ENCODE results near the gene BRIP1.

DNA sequence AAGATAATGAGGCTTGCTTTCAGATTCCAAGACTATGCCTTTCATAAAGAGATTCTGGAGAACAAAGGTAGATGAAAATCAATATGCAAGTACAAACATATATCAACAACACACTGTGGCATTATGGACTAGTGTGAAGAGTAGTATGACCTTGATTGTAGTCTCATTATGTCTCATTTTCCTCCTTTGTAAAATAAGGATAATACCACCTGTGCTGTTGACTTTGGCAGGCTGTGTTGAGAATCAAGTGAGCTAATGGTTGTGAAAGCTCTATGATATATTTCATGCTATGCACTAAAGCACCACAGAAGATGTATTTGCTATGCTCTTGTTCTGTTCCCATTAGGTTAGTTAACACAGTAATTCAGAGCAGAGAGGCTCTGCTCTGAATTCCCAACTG lies 193.8 kb downstream of the BRIP1 start:
- TF ChIP-seq ESRRA (CRISPR knock-in tag; IDR thresholded peaks at IDR 0.05; ENCODE audit: borderline replicate concordance) (no peak), ZBTB21 (CRISPR knock-in tag; IDR thresholded peaks at IDR 0.05; ENCODE audit: borderline replicate concordance) (no peak), ZNF317 (CRISPR knock-in tag; IDR thresholded peaks at IDR 0.05; ENCODE audit: borderline replicate concordance, low read depth) (no peak), ZNF219 (CRISPR knock-in tag; IDR thresholded peaks at IDR 0.05; ENCODE audit: borderline replicate concordance) (no peak), NR1H2 (CRISPR knock-in tag; IDR thresholded peaks at IDR 0.05) (no peak), NFYB (CRISPR knock-in tag; conservative IDR thresholded peaks at IDR 0.05; ENCODE audit: low read depth) (no peak), SP1 (CRISPR knock-in tag; conservative IDR thresholded peaks at IDR 0.05) (no peak), USF2 (CRISPR knock-in tag; IDR thresholded peaks at IDR 0.05) (no peak), CBFB (CRISPR knock-in tag; IDR thresholded peaks at IDR 0.05; ENCODE audit: low read depth) (no peak)
- TF ChIP-seq, protein P1, sequence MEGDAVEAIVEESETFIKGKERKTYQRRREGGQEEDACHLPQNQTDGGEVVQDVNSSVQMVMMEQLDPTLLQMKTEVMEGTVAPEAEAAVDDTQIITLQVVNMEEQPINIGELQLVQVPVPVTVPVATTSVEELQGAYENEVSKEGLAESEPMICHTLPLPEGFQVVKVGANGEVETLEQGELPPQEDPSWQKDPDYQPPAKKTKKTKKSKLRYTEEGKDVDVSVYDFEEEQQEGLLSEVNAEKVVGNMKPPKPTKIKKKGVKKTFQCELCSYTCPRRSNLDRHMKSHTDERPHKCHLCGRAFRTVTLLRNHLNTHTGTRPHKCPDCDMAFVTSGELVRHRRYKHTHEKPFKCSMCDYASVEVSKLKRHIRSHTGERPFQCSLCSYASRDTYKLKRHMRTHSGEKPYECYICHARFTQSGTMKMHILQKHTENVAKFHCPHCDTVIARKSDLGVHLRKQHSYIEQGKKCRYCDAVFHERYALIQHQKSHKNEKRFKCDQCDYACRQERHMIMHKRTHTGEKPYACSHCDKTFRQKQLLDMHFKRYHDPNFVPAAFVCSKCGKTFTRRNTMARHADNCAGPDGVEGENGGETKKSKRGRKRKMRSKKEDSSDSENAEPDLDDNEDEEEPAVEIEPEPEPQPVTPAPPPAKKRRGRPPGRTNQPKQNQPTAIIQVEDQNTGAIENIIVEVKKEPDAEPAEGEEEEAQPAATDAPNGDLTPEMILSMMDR (IDR thresholded peaks at IDR 0.05): no peak
